ENCODE data around the gene KRTAP2-2. TPM values are rescaled to one million over a fixed set of nuclear protein-coding genes. Genes with fewer than 3 reads are reported as not detected.

KRTAP2-2 gene
- total and polyA plus RNA-seq, 2 donors, result not detected

- no peak for DNase-seq (ENCODE audit: extremely low spot score)
- Histone ChIP-seq H3K36me3 (ENCODE audit: insufficient read depth) (no peaks in the 10 kb centered on the region), H3K4me1 (ENCODE audit: insufficient read depth) (no peaks in the 10 kb centered on the region), H3K27ac (ENCODE audit: low read depth) (no peak overlapping the region), H3K4me3 (ENCODE audit: low read depth, low read length) (no peak overlapping the region)
- WGBS, result 68% methylated on average over 3 of the region's 3 CpGs
Observed at GRCh38 chr17:41024697-41025096, 30.3 kb downstream of the KRTAP2-2 start.

- H3K36me3 ChIP-seq (ENCODE audit: insufficient read depth), result no peaks in the 10 kb centered on the region
- no peak overlapping the region for H3K4me3 ChIP-seq (ENCODE audit: low read depth, low read length)
- no peaks in the 10 kb centered on the region for H3K4me1 ChIP-seq (ENCODE audit: insufficient read depth)
- DNase-seq (ENCODE audit: extremely low spot score), result no peak
- no peak overlapping the region for H3K27ac ChIP-seq (ENCODE audit: low read depth)
Observed at GRCh38 chr17:41020336-41020735, 34.7 kb downstream of the KRTAP2-2 start.

- 93% methylated on average over 3 of the region's 3 CpGs for WGBS
- H3K27ac ChIP-seq (ENCODE audit: low read depth), result no peak overlapping the region
- no peak overlapping the region for H3K4me3 ChIP-seq (ENCODE audit: low read depth, low read length)
- H3K4me1 ChIP-seq (ENCODE audit: insufficient read depth), result no peaks in the 10 kb centered on the region
- H3K36me3 ChIP-seq (ENCODE audit: insufficient read depth), result no peaks in the 10 kb centered on the region
- DNase-seq (ENCODE audit: extremely low spot score), result no peak
Observed at GRCh38 chr17:41019415-41019814, 35.6 kb downstream of the KRTAP2-2 start.

- Histone ChIP-seq H3K4me3 (ENCODE audit: low read depth, low read length) (no peak overlapping the region), H3K4me1 (ENCODE audit: insufficient read depth) (no peaks in the 10 kb centered on the region), H3K27ac (ENCODE audit: low read depth) (no peak overlapping the region), H3K36me3 (ENCODE audit: insufficient read depth) (no peaks in the 10 kb centered on the region)
- WGBS, result 84% methylated on average over 3 of the region's 3 CpGs
- no peak for DNase-seq (ENCODE audit: extremely low spot score)
Observed at GRCh38 chr17:41018541-41018940, 36.5 kb downstream of the KRTAP2-2 start.

- Histone ChIP-seq H3K27ac (ENCODE audit: low read depth) (no peak overlapping the region), H3K4me3 (ENCODE audit: low read depth, low read length) (no peak overlapping the region), H3K36me3 (ENCODE audit: insufficient read depth) (no peaks in the 10 kb centered on the region), H3K4me1 (ENCODE audit: insufficient read depth) (no peaks in the 10 kb centered on the region)
- no peak for DNase-seq (ENCODE audit: extremely low spot score)
- WGBS, result 84% methylated on average over 13 of the region's 13 CpGs
Observed at GRCh38 chr17:41016578-41017215, 38.3 kb downstream of the KRTAP2-2 start.

GRCh38 chr17:41015454-41015853 is 39.6 kb downstream of the KRTAP2-2 start:
- H3K4me1 ChIP-seq (ENCODE audit: insufficient read depth), result no peaks in the 10 kb centered on the region
- H3K27ac ChIP-seq (ENCODE audit: low read depth), result no peak overlapping the region
- DNase-seq (ENCODE audit: extremely low spot score), result no peak
- no peaks in the 10 kb centered on the region for H3K36me3 ChIP-seq (ENCODE audit: insufficient read depth)
- no peak overlapping the region for H3K4me3 ChIP-seq (ENCODE audit: low read depth, low read length)
- 57% methylated on average over 7 of the region's 7 CpGs for WGBS

GRCh38 chr17:41013606-41014005 is 41.4 kb downstream of the KRTAP2-2 start:
- no peak for DNase-seq (ENCODE audit: extremely low spot score)
- WGBS, result 29% methylated on average over 1 of the region's 1 CpG
- H3K27ac ChIP-seq (ENCODE audit: low read depth), result no peak overlapping the region

GRCh38 chr17:41013181-41013580 is 41.8 kb downstream of the KRTAP2-2 start:
- Histone ChIP-seq H3K4me1 (ENCODE audit: insufficient read depth) (no peaks in the 10 kb centered on the region), H3K27ac (ENCODE audit: low read depth) (no peak overlapping the region), H3K36me3 (ENCODE audit: insufficient read depth) (no peaks in the 10 kb centered on the region), H3K4me3 (ENCODE audit: low read depth, low read length) (no peak overlapping the region)
- 44% methylated on average over 3 of the region's 3 CpGs for WGBS
- DNase-seq (ENCODE audit: extremely low spot score), result no peak

More at GRCh38 chr17:41013606-41014005, 41.4 kb downstream of the KRTAP2-2 start:
- Histone ChIP-seq H3K4me1 (ENCODE audit: insufficient read depth) (no peaks in the 10 kb centered on the region), H3K4me3 (ENCODE audit: low read depth, low read length) (no peak overlapping the region), H3K36me3 (ENCODE audit: insufficient read depth) (no peaks in the 10 kb centered on the region)

- DNase-seq (ENCODE audit: extremely low spot score), result no peak
- Histone ChIP-seq H3K36me3 (ENCODE audit: insufficient read depth) (no peaks in the 10 kb centered on the region), H3K4me1 (ENCODE audit: insufficient read depth) (no peaks in the 10 kb centered on the region), H3K4me3 (ENCODE audit: low read depth, low read length) (no peak overlapping the region), H3K27ac (ENCODE audit: low read depth) (no peak overlapping the region)
- 71% methylated on average over 6 of the region's 6 CpGs for WGBS
Observed at GRCh38 chr17:41012326-41013120, 42.5 kb downstream of the KRTAP2-2 start.

- no peak for DNase-seq (ENCODE audit: extremely low spot score)
- no peaks in the 10 kb centered on the region for H3K4me1 ChIP-seq (ENCODE audit: insufficient read depth)
- H3K4me3 ChIP-seq (ENCODE audit: low read depth, low read length), result no peak overlapping the region
- H3K36me3 ChIP-seq (ENCODE audit: insufficient read depth), result no peaks in the 10 kb centered on the region
- H3K27ac ChIP-seq (ENCODE audit: low read depth), result no peak overlapping the region
Observed at GRCh38 chr17:41010441-41010840, 44.6 kb downstream of the KRTAP2-2 start.

- H3K27ac ChIP-seq (ENCODE audit: low read depth), result no peak overlapping the region
- no peaks in the 10 kb centered on the region for H3K36me3 ChIP-seq (ENCODE audit: insufficient read depth)
- H3K4me1 ChIP-seq (ENCODE audit: insufficient read depth), result no peaks in the 10 kb centered on the region
- DNase-seq (ENCODE audit: extremely low spot score), result no peak
- H3K4me3 ChIP-seq (ENCODE audit: low read depth, low read length), result no peak overlapping the region
- 82% methylated on average over 1 of the region's 1 CpG for WGBS
Observed at GRCh38 chr17:41009936-41010335, 45.1 kb downstream of the KRTAP2-2 start.

GRCh38 chr17:41009301-41009760 is 45.7 kb downstream of the KRTAP2-2 start:
- no peak for DNase-seq (ENCODE audit: extremely low spot score)

GRCh38 chr17:41008811-41009210 is 46.2 kb downstream of the KRTAP2-2 start, which contains the start of gene KRTAP3-1:
KRTAP3-1 (minus strand) TSS chr17:41009128; CDS start chr17:41009074, 54 bp downstream.
- no peaks in the 10 kb centered on the region for H3K4me1 ChIP-seq (ENCODE audit: insufficient read depth)
- no peaks in the 10 kb centered on the region for H3K36me3 ChIP-seq (ENCODE audit: insufficient read depth)
- WGBS, result 83% methylated on average over 8 of the region's 8 CpGs
- no peak within 1 kb of the TSS for H3K4me3 ChIP-seq (ENCODE audit: low read depth, low read length)
- DNase-seq (ENCODE audit: extremely low spot score), result no peak
- no peak within 1 kb of the TSS for H3K27ac ChIP-seq (ENCODE audit: low read depth)

More at GRCh38 chr17:41009301-41009760, 45.7 kb downstream of the KRTAP2-2 start:
- Histone ChIP-seq H3K36me3 (ENCODE audit: insufficient read depth) (no peaks in the 10 kb centered on the region), H3K4me1 (ENCODE audit: insufficient read depth) (no peaks in the 10 kb centered on the region), H3K4me3 (ENCODE audit: low read depth, low read length) (no peak overlapping the region), H3K27ac (ENCODE audit: low read depth) (no peak overlapping the region)
- 40% methylated on average over 4 of the region's 4 CpGs for WGBS
